ENCODE measurements around the gene FXYD6.

FXYD6 gene

GRCh38 chr11:117884994-117885393 lies 8.5 kb upstream of the FXYD6 start:
- DNase-seq, result no peak

DNA sequence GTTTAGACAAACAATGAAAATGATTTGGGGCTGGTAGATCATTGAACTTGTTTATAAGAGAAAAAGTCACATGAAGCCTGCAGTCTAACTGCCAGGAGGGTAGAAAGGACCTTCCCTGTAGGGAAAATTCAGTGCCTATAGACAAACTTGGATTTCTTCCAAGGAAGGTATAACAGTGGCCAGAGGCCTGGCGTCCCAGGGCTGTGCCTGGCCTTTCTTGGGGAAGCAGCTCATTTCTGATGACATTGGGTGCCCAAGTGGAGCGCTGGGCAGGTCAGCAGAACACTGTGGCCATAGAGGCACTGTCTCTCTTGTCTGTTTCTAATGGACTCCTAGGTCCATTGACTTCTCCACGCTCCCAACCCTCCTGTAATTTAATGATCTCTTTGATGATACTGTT lies 6.6 kb upstream of the FXYD6 start:
- DNase-seq, result no peak

DNA sequence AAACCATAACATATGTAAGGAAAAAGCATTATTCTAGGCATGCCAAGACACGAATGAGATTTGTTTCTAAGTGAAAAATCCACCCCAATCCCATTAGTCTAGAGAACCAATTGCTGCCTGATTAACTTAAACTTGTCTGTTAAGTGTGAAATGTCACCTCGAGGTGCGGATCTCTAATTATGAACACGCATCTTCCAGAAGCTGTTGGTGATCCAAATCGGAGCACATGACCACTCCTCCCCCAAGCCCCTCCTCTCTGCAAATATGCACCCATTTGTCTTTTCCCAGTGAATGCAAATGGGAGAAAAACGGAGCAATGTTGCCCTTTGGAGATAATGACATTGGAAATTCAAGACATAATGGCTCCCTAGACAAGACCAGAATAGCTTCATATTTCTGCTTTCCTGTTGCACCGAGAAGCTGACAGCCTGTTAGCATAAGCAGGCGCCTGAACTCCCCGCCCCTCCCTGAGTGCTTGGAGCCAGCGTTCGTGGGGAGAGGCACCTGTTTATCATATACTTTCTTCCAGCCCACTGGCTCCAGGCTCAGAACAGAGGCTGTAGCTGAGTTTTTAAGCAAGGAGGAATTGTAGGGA lies 6.0 kb upstream of the FXYD6 start:
- DNase-seq, result no peak

DNA sequence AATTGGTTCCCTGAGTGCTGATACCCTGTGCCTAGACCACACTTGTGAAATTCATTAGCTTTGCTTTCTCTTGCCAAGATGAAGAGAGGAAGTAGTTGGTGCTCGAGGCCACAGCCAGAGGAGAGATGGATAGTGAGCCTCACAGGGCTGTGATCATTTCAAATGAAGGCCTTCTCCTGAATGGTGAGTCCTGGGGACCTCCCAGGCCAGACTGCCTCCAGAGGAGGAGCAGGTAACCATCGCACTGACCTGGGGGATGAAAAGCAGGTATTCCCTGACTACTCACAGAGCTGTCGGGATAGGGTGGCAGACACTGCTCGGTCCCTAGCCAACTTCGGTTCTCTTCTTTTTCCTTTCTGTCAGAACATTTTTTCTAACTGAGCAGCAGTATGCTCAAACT lies 4.8 kb upstream of the FXYD6 start:
- DNase-seq, result no peak

GRCh38 chr11:117879516-117880480 lies 3.3 kb upstream of the FXYD6 start:
- DNase-seq, result no peak

DNA sequence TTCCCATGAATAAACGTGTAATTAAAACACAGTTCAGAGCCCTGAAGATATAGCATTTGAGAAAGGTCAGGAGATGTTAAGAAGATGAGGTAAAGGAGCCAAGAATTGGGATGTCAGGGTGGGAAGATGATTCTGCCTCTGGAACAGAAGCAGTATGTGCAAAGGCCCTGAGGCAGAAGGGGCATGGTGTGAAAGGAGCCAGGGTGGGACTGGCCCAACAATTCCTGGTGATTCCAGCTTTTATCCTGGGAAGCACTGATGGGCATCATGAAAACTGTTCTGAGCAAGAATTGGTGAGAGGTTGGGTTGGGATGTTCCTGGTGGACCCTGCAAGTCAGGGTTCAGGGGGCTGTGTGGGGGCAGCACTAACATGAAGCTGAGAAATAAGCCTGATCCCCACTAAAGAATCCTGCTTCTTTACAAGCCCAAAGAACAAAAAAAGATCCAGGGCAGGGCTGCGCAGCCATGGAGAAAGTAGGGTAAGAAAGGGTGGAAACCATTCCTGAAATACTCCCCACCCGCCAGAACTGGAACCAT lies 2.5 kb upstream of the FXYD6 start:
- no peak for DNase-seq

DNA sequence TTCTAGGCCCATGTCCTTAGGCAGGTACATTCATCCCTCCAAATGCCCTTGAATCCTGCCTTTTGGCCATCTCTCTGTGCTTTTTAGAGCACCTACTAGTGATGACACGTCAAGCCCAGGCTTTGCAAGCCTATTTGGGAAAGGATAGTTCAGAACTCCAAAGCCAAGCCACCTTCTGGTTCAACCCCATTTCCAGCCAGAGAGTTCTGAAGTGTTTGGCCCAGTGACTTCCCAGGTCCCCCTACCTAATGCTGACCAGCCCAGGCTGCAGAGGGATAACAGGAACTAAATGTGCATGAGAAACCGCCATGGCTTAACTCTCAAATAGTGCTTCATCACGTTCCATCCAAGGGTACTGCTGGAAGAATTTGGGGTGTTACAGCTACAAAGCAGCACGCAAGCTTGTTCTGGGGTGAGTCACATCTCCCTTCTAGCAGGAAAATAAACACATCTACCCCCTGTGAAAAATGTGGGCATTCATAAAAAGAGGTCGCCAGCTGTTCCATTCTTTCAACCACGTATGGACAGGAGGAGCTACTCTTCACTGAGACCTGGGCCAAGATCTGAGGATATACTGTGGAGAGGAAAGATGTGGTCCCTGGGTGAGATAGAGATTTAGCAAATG lies 2.0 kb upstream of the FXYD6 start:
- no peak for DNase-seq

DNA sequence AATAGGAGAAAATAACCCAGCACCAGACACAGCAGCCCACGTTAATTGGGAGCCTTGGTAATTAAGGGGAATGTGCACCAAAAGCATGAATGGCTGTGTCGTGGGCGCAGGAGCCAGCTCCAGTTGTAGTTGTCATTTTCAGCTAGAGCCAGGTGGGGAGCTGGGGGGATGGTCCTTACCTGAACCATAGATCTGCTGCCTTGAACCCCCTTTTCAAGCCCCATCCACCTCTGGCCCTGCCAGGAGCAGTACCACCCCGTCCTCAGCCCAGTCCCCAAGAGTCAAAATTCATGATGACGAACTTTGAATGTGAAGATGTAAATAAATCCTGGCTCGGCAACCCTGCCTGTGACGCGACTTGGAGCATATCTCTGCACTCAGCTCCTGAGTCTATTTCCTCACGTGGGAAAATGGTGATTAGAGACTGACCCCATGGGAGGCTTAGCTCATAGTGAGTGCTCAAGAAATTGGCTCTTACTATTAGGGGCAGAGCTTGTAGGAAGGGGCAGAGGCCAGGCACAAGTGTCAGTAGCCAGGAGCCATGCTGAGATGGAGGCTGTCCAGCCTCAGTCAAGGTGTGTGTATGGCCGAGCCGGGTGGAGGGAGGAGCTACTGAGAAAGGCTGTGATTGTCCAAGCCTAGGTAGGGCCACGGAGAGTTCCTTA lies 794 bp upstream of the FXYD6 start:
- DNase-seq, result no peak

DNA sequence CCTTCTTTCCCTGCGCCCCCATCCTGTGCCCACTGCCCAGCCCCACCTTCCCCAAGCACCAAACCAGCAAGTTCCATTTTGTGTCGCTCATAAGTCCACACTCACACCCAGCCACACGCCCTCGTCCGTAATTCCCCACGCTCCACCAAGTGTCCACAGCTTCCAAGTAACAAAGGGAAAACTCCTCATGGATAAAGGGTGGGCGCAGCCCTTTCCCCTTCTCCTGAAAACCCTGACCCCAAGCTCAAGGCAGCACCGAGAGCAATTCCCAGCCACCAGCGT lies 458 bp downstream of the FXYD6 start:
- no peak for DNase-seq

DNA sequence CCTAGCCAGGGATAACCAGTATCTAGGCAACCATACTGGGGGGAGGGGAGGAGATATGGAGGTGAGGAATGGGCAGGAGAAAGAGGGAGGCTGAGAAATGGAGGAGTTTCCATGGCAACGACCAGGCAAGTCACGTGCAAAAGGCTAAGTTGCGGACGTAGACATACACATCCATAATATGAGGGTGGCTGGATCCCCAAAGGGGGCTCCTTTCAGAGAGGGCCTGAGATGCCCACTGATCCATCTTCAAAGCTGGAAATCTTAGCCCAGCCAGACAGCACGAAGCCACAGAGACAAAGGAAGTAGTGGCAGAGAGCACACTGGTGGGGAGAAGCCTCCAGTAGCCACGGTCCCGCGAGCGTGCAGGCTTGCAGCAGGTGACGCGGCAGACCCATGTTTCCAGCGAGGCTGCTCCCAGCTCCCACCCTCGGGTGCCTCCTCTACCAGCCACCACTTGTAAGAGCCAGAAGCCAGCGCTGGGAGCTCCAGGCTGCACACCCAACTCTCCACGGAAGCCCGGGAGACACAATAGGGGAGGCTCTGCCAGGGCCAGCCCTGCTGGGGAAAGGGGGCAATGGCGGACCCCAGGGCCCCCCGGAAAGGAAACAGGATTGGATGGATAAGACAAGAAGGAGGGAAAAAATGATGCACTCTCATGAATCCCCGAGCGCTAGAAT lies 938 bp downstream of the FXYD6 start:
- peak; percentile 36 to 61 for DNase-seq

GRCh38 chr11:117874910-117875381 lies 1.5 kb downstream of the FXYD6 start:
- DNase-seq, result no peak

- no peak for DNase-seq
Observed at GRCh38 chr11:117874253-117874909, 2.1 kb downstream of the FXYD6 start.

GRCh38 chr11:117873828-117874125 lies 2.7 kb downstream of the FXYD6 start:
- DNase-seq, result no peak

DNA sequence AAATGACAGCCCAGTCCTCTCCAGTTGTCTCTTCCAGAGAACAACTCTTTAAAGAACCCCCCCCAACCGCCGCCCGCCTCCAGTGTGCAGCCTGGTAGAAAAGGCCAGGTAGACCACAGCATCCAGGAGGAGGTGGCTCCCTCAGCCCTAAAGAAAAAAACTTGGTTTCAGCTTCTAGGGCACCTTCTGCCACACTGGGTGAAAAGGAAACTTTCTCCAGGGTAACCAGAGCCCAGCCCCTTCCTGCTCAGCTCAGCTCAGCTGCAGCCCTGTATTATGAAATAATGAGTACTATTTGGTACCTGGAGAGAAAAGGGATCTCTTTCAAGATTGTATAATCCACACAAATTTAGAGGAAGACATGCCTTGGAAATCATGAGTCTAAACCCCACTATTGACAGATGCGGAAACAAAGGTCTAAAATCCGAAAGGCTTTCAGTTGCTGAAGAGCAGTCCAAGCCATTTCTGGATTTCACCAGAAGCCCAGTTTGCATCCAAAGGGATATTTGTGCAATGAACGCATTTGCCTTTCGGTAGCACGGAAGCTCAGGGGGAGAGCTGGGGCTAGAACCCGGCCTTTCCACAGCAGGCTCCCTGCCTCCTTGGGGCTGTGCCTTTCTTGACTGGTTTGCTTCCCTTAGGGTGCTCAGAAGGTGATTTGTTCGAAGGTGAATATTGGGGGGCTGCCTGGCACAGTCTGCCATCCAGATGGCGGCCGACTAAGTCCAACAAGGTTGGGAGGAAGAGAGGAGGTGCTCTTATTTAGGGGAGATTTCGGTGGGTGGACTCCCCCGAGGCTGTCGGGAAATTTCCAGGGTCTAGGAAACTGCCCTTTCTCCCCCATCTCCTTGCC lies 3.3 kb downstream of the FXYD6 start:
- no peak for DNase-seq

DNA sequence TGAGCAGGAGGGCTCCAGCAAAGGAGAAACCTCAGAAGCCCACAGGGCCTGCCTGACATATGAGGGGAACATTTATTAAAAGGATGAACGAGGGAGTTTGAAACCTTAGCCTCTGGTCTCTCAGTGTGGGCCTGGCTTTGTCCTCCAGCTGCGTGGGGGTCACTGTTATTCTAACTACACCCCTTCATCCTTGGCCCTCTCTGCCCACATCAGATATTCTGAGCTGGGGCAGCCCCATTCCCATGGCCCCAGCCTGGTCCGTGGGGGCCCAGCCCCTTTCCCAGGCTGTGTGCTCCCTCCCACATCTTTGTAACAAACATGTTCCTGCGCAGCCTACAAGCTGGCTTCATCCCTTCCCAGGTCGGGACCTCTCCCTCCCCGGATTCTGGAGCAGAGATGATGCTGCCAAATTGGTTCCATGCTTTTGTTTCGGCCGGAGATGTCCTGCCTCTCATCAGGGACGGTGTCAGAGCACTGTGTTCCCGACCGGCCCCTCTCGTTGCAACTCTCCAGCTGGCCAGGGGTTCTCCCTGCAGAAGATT lies 4.0 kb downstream of the FXYD6 start:
- DNase-seq, result no peak

GRCh38 chr11:117871784-117872183 lies 4.7 kb downstream of the FXYD6 start:
- DNase-seq, result no peak

DNA sequence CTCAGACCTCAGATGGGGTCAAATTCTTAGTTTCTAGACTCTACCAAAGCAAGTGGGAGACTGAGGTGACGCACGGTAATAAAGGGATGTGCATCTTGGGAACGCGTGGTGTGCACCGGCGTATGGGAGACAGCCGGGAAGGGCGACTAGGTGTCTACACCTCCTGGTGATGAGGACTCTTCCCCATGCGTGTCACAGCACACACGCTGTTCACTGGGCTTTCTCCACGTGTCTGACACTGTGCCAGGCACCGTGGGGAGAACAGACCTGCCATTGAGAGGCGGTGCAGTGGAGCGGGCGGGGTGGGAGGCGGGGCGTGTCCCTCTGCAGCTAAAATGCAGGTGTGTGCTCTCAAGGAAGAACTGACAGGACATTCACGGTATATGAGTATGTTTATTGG lies 5.3 kb downstream of the FXYD6 start:
- DNase-seq, result no peak

DNA sequence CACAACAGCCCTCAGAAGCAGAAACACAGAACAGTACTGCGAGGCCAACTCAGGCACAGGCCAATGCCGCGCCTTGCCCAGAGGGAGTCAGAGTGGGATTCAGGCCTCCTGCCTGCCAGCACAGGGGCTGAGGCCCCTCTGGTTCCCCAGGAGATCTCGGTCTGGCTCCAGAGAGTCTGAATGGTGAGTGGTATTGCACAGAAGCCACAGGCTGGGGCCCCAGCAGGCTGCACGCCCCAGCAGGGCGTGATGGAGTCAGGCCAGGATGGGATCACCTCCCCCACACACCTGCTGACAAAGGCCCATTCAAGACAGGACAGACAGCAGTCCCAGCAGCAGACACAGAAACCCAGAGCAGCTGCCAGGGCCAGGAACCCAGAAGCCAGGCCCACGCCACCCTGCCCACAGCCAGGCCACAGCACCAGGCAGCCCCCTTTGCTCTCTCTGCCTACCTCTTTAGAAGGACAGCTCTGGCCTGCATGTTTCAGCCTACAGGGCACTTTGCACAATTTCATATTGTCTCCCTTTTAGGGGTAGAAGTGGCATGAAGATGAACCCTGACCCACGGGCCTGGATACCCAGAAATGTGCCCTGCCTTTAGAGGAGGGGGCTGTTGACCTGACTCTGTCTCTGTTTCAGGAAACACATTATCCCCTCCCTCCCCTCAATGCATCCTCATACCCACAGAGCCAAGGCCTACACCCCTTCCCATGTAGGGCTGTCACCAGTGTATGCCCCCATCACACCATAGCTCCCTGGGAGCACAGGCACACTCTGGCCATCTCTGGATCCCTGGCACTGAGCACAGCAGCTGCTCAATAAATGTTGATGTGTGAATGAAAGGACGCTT lies 6.1 kb downstream of the FXYD6 start:
- peak; percentile 35 to 84 for DNase-seq

GRCh38 chr11:117869604-117870003 lies 6.9 kb downstream of the FXYD6 start:
- no peak for DNase-seq

Measured in NCI-H446 (cell line).